ENCODE data around the gene SHROOM2. TPM values are rescaled to one million over a fixed set of nuclear protein-coding genes. Genes with fewer than 3 reads are reported as not detected.

The SHROOM2 gene
- polyA plus RNA-seq, 1 donor (not counting 4 experiments of a cell fraction or from before 2014, with no cell fraction given), result 3.3 TPM

- FAIRE-seq, result no peak
Observed at GRCh38 chrX:9952300-9952699, 166.1 kb downstream of the SHROOM2 start.

GRCh38 chrX:9953396-9953795, 167.2 kb downstream of the SHROOM2 start:
- H3K4me2 ChIP-seq (ENCODE audit: control insufficient read depth, extremely low read depth, insufficient read depth, low read depth, low read length), result no peak overlapping the region
- H4K20me1 ChIP-seq (ENCODE audit: control insufficient read depth, extremely low read depth, insufficient read depth, low read length), result no peaks in the 10 kb centered on the region
- no peak overlapping the region for H3K27ac ChIP-seq (ENCODE audit: control insufficient read depth, insufficient read depth, low read length)
- H3K36me3 ChIP-seq (ENCODE audit: control insufficient read depth in 2 of 2, extremely low read depth in 1 of 2, insufficient read depth in 2 of 2, low read length in 2 of 2), result peaks cover 0 to 2% of the 10 kb centered on the region in 2 experiments
- no peaks in the 10 kb centered on the region for H3K9me3 ChIP-seq (ENCODE audit: control insufficient read depth, low read depth, low read length)
- DNase-seq (ENCODE audit: low read depth, low spot score) (no peak), FAIRE-seq (no peak)
- dilution Hi-C loops (cut with MboI; ENCODE audit: extremely low pct_ligation_motif_present, low sequenced_read_pairs), result no loop called here
- H3K27me3 ChIP-seq (ENCODE audit: control insufficient read depth, extremely low read depth, insufficient read depth, low read length), result no peaks in the 10 kb centered on the region
- no peak for TF ChIP-seq EZH2 (IDR thresholded peaks at IDR 0.05; ENCODE audit: low read length)
- TF ChIP-seq, protein P1, sequence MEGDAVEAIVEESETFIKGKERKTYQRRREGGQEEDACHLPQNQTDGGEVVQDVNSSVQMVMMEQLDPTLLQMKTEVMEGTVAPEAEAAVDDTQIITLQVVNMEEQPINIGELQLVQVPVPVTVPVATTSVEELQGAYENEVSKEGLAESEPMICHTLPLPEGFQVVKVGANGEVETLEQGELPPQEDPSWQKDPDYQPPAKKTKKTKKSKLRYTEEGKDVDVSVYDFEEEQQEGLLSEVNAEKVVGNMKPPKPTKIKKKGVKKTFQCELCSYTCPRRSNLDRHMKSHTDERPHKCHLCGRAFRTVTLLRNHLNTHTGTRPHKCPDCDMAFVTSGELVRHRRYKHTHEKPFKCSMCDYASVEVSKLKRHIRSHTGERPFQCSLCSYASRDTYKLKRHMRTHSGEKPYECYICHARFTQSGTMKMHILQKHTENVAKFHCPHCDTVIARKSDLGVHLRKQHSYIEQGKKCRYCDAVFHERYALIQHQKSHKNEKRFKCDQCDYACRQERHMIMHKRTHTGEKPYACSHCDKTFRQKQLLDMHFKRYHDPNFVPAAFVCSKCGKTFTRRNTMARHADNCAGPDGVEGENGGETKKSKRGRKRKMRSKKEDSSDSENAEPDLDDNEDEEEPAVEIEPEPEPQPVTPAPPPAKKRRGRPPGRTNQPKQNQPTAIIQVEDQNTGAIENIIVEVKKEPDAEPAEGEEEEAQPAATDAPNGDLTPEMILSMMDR (optimal IDR thresholded peaks at IDR 0.05 in 1 of 3, IDR thresholded peaks at IDR 0.05 in 1 of 3, conservative IDR thresholded peaks at IDR 0.05 in 1 of 3; ENCODE audit: extremely low read depth in 1 of 3, insufficient read depth in 2 of 3, low read length in 3 of 3), result no peak
- no peaks in the 10 kb centered on the region for H3K4me1 ChIP-seq (ENCODE audit: control insufficient read depth, extremely low read depth, insufficient read depth, low read length)
- no peak overlapping the region for H2AFZ ChIP-seq (ENCODE audit: control insufficient read depth, low read length)
- H3K79me2 ChIP-seq (ENCODE audit: control insufficient read depth, insufficient read depth, low read length), result no peaks in the 10 kb centered on the region
- no peak overlapping the region for H3K9ac ChIP-seq (ENCODE audit: control insufficient read depth, extremely low read depth, insufficient read depth, low read length)
- no peak overlapping the region for H3K4me3 ChIP-seq (ENCODE audit: control insufficient read depth in 2 of 3, extremely low read depth in 1 of 3, insufficient read depth in 2 of 3, low read depth in 1 of 3, low read length in 3 of 3)
- no peaks in the 10 kb centered on the region for H3K9me1 ChIP-seq (ENCODE audit: control insufficient read depth, extremely low read depth, insufficient read depth, low read length)

More at GRCh38 chrX:9952300-9952699, 166.1 kb downstream of the SHROOM2 start:
- Histone ChIP-seq H3K9ac (ENCODE audit: control insufficient read depth, extremely low read depth, insufficient read depth, low read length) (no peak overlapping the region), H3K27me3 (ENCODE audit: control insufficient read depth, extremely low read depth, insufficient read depth, low read length) (no peaks in the 10 kb centered on the region), H3K4me2 (ENCODE audit: control insufficient read depth, extremely low read depth, insufficient read depth, low read depth, low read length) (no peak overlapping the region), H3K9me3 (ENCODE audit: control insufficient read depth, low read depth, low read length) (no peaks in the 10 kb centered on the region), H3K4me3 (ENCODE audit: control insufficient read depth in 2 of 3, extremely low read depth in 1 of 3, insufficient read depth in 2 of 3, low read depth in 1 of 3, low read length in 3 of 3) (no peak overlapping the region), H3K4me1 (ENCODE audit: control insufficient read depth, extremely low read depth, insufficient read depth, low read length) (no peaks in the 10 kb centered on the region), H4K20me1 (ENCODE audit: control insufficient read depth, extremely low read depth, insufficient read depth, low read length) (no peaks in the 10 kb centered on the region), H3K9me1 (ENCODE audit: control insufficient read depth, extremely low read depth, insufficient read depth, low read length) (no peaks in the 10 kb centered on the region), H3K79me2 (ENCODE audit: control insufficient read depth, insufficient read depth, low read length) (no peaks in the 10 kb centered on the region), H3K27ac (ENCODE audit: control insufficient read depth, insufficient read depth, low read length) (no peak overlapping the region), H2AFZ (ENCODE audit: control insufficient read depth, low read length) (no peak overlapping the region), H3K36me3 (ENCODE audit: control insufficient read depth in 2 of 2, extremely low read depth in 1 of 2, insufficient read depth in 2 of 2, low read length in 2 of 2) (peaks cover 0 to 2% of the 10 kb centered on the region in 2 experiments)
- TF ChIP-seq, protein P1 (optimal IDR thresholded peaks at IDR 0.05 in 1 of 3, IDR thresholded peaks at IDR 0.05 in 1 of 3, conservative IDR thresholded peaks at IDR 0.05 in 1 of 3; ENCODE audit: extremely low read depth in 1 of 3, insufficient read depth in 2 of 3, low read length in 3 of 3), result no peak
- TF ChIP-seq EZH2 (IDR thresholded peaks at IDR 0.05; ENCODE audit: low read length), result no peak
- dilution Hi-C loops (cut with MboI; ENCODE audit: extremely low pct_ligation_motif_present, low sequenced_read_pairs), result no loop called here
- DNase-seq (ENCODE audit: low read depth, low spot score), result no peak

Data from keratinocyte (primary cell).